Measurements from ENCODE around the gene WDFY1. TPM values are rescaled to one million over a fixed set of nuclear protein-coding genes. Genes with fewer than 3 reads are reported as not detected.
A peak's percentile ranks its signal among the peaks of the same experiment; 100 is the strongest.

The WDFY1 gene
- total RNA-seq, 1 experiment from 2014 or later, result 66.0 TPM

GRCh38 chr2:223952280-223952968 lies 7.3 kb upstream of the WDFY1 start:
- Mint-ChIP-seq H3K4me1 (peaks cover 47% of the 10 kb centered on the region), H3K36me3 (no peaks in the 10 kb centered on the region), H3K4me3 (no peak overlapping the region), H3K27ac (0 out of 2 replicates have a peak overlapping the region, but pooled peaks have one; percentile 7), H3K9me3 (no peaks in the 10 kb centered on the region), H3K27me3 (ENCODE audit: low read depth) (no peaks in the 10 kb centered on the region; the same call in 1 of the 2 replicates)
- no peak for ATAC-seq
- DNase-seq (ENCODE audit: low spot score), result no peak
- ChIA-PET POLR2A (no interaction called here), CTCF (no interaction called here)
- TF ChIP-seq EMX1 (CRISPR knock-in tag; IDR thresholded peaks at IDR 0.05) (no peak), ATF1 (CRISPR knock-in tag; IDR thresholded peaks at IDR 0.05) (no peak), PRDM15 (CRISPR knock-in tag; IDR thresholded peaks at IDR 0.05) (no peak), MYBL2 (CRISPR knock-in tag; IDR thresholded peaks at IDR 0.05) (no peak), ZSCAN18 (CRISPR knock-in tag; IDR thresholded peaks at IDR 0.05) (no peak)

GRCh38 chr2:223950448-223951347 lies 5.6 kb upstream of the WDFY1 start:
- CTCF ChIA-PET, result interaction anchor here (1.6 kb wide), 1 partner anchor 19 kb away, joined by 7 read pairs; no protein-coding TSS in a partner anchor

More at GRCh38 chr2:223950448-223951347, 5.6 kb upstream of the WDFY1 start:
- TF ChIP-seq ARID4B (CRISPR knock-in tag; IDR thresholded peaks at IDR 0.05; ENCODE audit: borderline replicate concordance), result no peak
- no peak for TF ChIP-seq ZNF512 (CRISPR knock-in tag; IDR thresholded peaks at IDR 0.05; ENCODE audit: borderline replicate concordance)
- TF ChIP-seq ZNF317 (CRISPR knock-in tag; IDR thresholded peaks at IDR 0.05; ENCODE audit: borderline replicate concordance, low read depth), result no peak
- Mint-ChIP-seq H3K9me3 (no peaks in the 10 kb centered on the region), H3K4me1 (peaks cover 53% of the 10 kb centered on the region), H3K36me3 (no peaks in the 10 kb centered on the region), H3K27ac (peak overlapping the region; percentile 4; the same call in 1 of the 2 replicates), H3K4me3 (no peak overlapping the region), H3K27me3 (ENCODE audit: low read depth) (no peaks in the 10 kb centered on the region; the same call in 1 of the 2 replicates)
- no peak for DNase-seq (ENCODE audit: low spot score)
- ATAC-seq, result peak; percentile 53
- POLR2A ChIA-PET, result interaction anchor here (0.5 kb wide), 1 partner anchor 488 kb away, joined by 3 read pairs; no protein-coding TSS in a partner anchor
